Heart left ventricle (tissue), 16 donors: ENCODE data around the gene C18orf32. TPM values are rescaled to one million over a fixed set of nuclear protein-coding genes. Genes with fewer than 3 reads are reported as not detected.

Source experiments
- ATAC-seq, 4 donors: fragments of 200-7000 bp; cut with Tn5 transposase; one replicate each; pipeline ENCODE4 v1.9.1; 2020 to 2022; ENCODE audit warnings: moderate library complexity in 4 of 4, mild to moderate bottlenecking in 3 of 4, moderate number of reproducible peaks in 1 of 4
- DNase-seq, 5 donors: peaks; one replicate each; pipeline ENCODE4 v3.0.0-alpha.2; 2020
- H3K27ac ChIP-seq, 12 donors: fragments of 200-600 bp; sonication (generic) in 4 of 12; one replicate each; pipeline versions ENCODE4 v1.5.0 to v1.8.0; 2016 to 2022; ENCODE audit warnings: mild to moderate bottlenecking in 2 of 12
- H3K27me3 ChIP-seq, 9 donors: fragments of 200-600 bp; sonication (generic) in 2 of 9; one replicate each; pipeline versions ENCODE4 v1.5.1 to v1.8.0; 2016 to 2022; ENCODE audit warnings: mild to moderate bottlenecking in 3 of 9
- H3K36me3 ChIP-seq, 9 donors: fragments of 200-600 bp; sonication (generic) in 2 of 9; one replicate each; pipeline versions ENCODE4 v1.5.0 to v1.8.0; 2018 to 2022; ENCODE audit warnings: mild to moderate bottlenecking in 2 of 9
- H3K4me1 ChIP-seq, 12 donors: fragments of 200-600 bp; sonication (generic) in 4 of 12; one replicate each; pipeline versions ENCODE4 v1.5.0 to v1.8.0; 2016 to 2022; ENCODE audit warnings: mild to moderate bottlenecking in 3 of 12
- H3K4me3 ChIP-seq, 12 donors: fragments of 200-600 bp; sonication (generic) in 4 of 12; one replicate each; pipeline versions ENCODE4 v1.5.0 to v1.8.0; 2017 to 2022; ENCODE audit warnings: mild to moderate bottlenecking in 9 of 12, moderate library complexity in 4 of 12
- H3K9me3 ChIP-seq, 12 donors: fragments of 200-600 bp; sonication (generic) in 4 of 12; one replicate each; pipeline versions ENCODE4 v1.5.0 to v1.8.0; 2016 to 2022; ENCODE audit warnings: mild to moderate bottlenecking in 1 of 12
- CTCF ChIP-seq, 12 donors: fragments of 200-600 bp; sonication (generic) in 4 of 12; IDR thresholded peaks; one replicate each; pipeline versions ENCODE4 v1.5.0 to v1.8.0; 2018 to 2022; ENCODE audit warnings: antibody characterized with exemption in 12 of 12, mild to moderate bottlenecking in 5 of 12
- POLR2A ChIP-seq, 2 donors: fragments of 450-650 bp; IDR thresholded peaks; one replicate each; pipeline ENCODE4 v1.6.1; 2017; ENCODE audit warnings: antibody characterized with exemption in 2 of 2, mild to moderate bottlenecking in 2 of 2, moderate library complexity in 2 of 2
- WGBS, 4 donors: extraction: QIAGEN DNeasy Blood & Tissue Kit in 2 of 4; methylation state at CpG; one replicate each; pipeline versions ENCODE4 v1.1.5 to v1.1.7; 2013 to 2018; 5-methylcytosine and 5-hydroxymethylcytosine counted together
- intact Hi-C, 10 donors: fragments of 100-400 bp; cut with DNase I; formaldehyde crosslinking; loops; one replicate each; pipeline versions ENCODE4 v1.11.1 to v1.14.2; 2022
- polyA plus RNA-seq, 2 donors: library from polyadenylated mRNA; stranded (reverse); fragments of 200-250 nt; gene quantifications; one replicate each; pipeline ENCODE4 v1.2.3, GENCODE V29; 2013
- total RNA-seq, 9 donors: library from RNA; depleted of rRNA in 2 of 9; stranded (reverse); fragments of >200 nt in 2 of 9; fragmentation: NEBNext Ultra II Directional in 3 of 9; extraction: Animal tissue kit (Norgen Biotek cat#: 25700) in 3 of 9; gene quantifications; one replicate each; pipeline versions ENCODE4 v1.1.0 to v1.2.4, GENCODE V29; 2016 to 2023
- donor health status: ischemic (EF 13 %, LVEDD 7.1; RV severe dilation, severe dysfunction).
- donor health status: healthy with polysubstance abuse.
- donor health status: DM: no; HTN: yes; CAD: no.
- donor health status: DM: no; HTN: no; CAD: no.
- donor health status: ischemic (EF 25% LVEDD 6.9; RV normal size, moderate dysfunction).
- donor health status: ischemic (EF 25% LVEDD 5.7; RV mildly dilated, moderate dysfunction).
- donor health status: healthy.
- donor health status: DM: yes; HTN: yes; CAD: no.
- donor health status: ischemic (EF 35%, LVEDD 5.7; RV mildly dilated, moderate dysfunction).
- donor health status: nonischemic (EF 11% LVEDD 7.7; RV severe dilation, severe dysfunction).
- donor health status: DM: yes; HTN: yes; CAD: no.
- donor health status: PGD.
- donor health status: ischemic (EF 29% LVEDD 5.4; RV normal size, mild dysfunction).
- donor health status: nonischemic (EF 23%, LVEDD 6.1; RV moderate dilation, normal function).

Gene C18orf32
- total and polyA plus RNA-seq, 11 donors = 17.6 to 68.8 (median 41.8) TPM

- Histone ChIP-seq H3K9me3 (no peaks in the 10 kb centered on the region), H3K4me1 (peaks cover 0 to 26% (median 14%) of the 10 kb centered on the region in 12 donors), H3K27ac (no peak overlapping the region), H3K27me3 (peaks cover 0 to 9% (median 0%) of the 10 kb centered on the region in 9 donors), H3K36me3 (peaks cover 0 to 21% (median 17%) of the 10 kb centered on the region in 9 donors), H3K4me3 (no peak overlapping the region)
- DNase-seq (no peak), ATAC-seq (no peak)
- intact Hi-C loops = loop anchor here in 4 of 10 donors (5.0 to 10.0 kb wide), 4 partner anchors 320 to 820 kb away; partner anchors contain the start of genes CXXC1 (in 2 of the 4), MBD1 (in 2 of the 4) and ACAA2 (in 1 of the 4)
- 56 to 92% (median 70%) methylated on average over 2 of the region's 2 CpGs for WGBS, 4 donors
- no peak for TF ChIP-seq CTCF (IDR thresholded peaks at IDR 0.05)
- no peak for TF ChIP-seq POLR2A (IDR thresholded peaks at IDR 0.05)
Measured at GRCh38 chr18:49494660-49495059, 7.6 kb upstream of the C18orf32 start.

- ATAC-seq (no peak), DNase-seq (no peak)
- peaks cover under 1 to 42% (median 17%) of the 10 kb centered on the region in 12 donors for H3K4me1 ChIP-seq
- peaks cover 3 to 41% (median 37%) of the 10 kb centered on the region in 9 donors for H3K36me3 ChIP-seq
- H3K4me3 ChIP-seq = peak overlapping the region in 5 of 12 donors; percentile 71 to 92 (median 79)
- H3K27ac ChIP-seq = peak overlapping the region in 1 of 12 donors; percentile 93
- intact Hi-C loops = loop anchor here in 4 of 10 donors (5.0 to 10.0 kb wide), 4 partner anchors 322 to 818 kb away; partner anchors contain the start of genes CXXC1 (in 2 of the 4), MBD1 (in 2 of the 4) and ACAA2 (in 1 of the 4)
- no peaks in the 10 kb centered on the region for H3K27me3 ChIP-seq
- no peak for TF ChIP-seq POLR2A (IDR thresholded peaks at IDR 0.05)
- TF ChIP-seq CTCF (IDR thresholded peaks at IDR 0.05) = no peak
- H3K9me3 ChIP-seq = no peaks in the 10 kb centered on the region
- 56 to 62% (median 59%) methylated on average over 6 of the region's 6 CpGs for WGBS, 4 donors
Measured at GRCh38 chr18:49492694-49493033, 5.6 kb upstream of the C18orf32 start.

- Histone ChIP-seq H3K4me1 (peaks cover 3 to 46% (median 19%) of the 10 kb centered on the region in 12 donors), H3K36me3 (peaks cover 3 to 42% (median 37%) of the 10 kb centered on the region in 9 donors), H3K4me3 (peak within 1 kb of the TSS; percentile 48 to 92 (median 78)), H3K27me3 (no peaks in the 10 kb centered on the region), H3K9me3 (no peaks in the 10 kb centered on the region), H3K27ac (peak within 1 kb of the TSS; percentile 56 to 95 (median 86))
- WGBS, 4 donors = 0 to 1% (median 1%) methylated on average over 46 to 53 of the region's 53 CpGs
- peak; percentile 82 to 92 (median 92) for DNase-seq
- intact Hi-C loops = loop anchor here in 4 of 10 donors (5.0 to 10.0 kb wide), 4 partner anchors 323 to 817 kb away; partner anchors contain the start of genes CXXC1 (in 2 of the 4), MBD1 (in 2 of the 4) and ACAA2 (in 1 of the 4)
- TF ChIP-seq POLR2A (IDR thresholded peaks at IDR 0.05) (peak; percentile 82 to 94), CTCF (IDR thresholded peaks at IDR 0.05) (no peak)
- peak; percentile 89 to 95 (median 90) for ATAC-seq
Measured at GRCh38 chr18:49491857-49492693, 5.0 kb upstream of the C18orf32 start, which contains the start of gene RPL17. TSS of gene RPL17 (minus strand) at chr18:49492465.

- no peak for ATAC-seq
- Histone ChIP-seq H3K27ac (peak overlapping the region; percentile 56 to 95 (median 86)), H3K4me1 (peaks cover 3 to 46% (median 19%) of the 10 kb centered on the region in 12 donors), H3K9me3 (no peaks in the 10 kb centered on the region), H3K36me3 (peaks cover 3 to 42% (median 37%) of the 10 kb centered on the region in 9 donors), H3K4me3 (peak overlapping the region; percentile 48 to 92 (median 78)), H3K27me3 (no peaks in the 10 kb centered on the region)
- intact Hi-C loops = loop anchor here in 4 of 10 donors (5.0 to 10.0 kb wide), 4 partner anchors 323 to 817 kb away; partner anchors contain the start of genes CXXC1 (in 2 of the 4), MBD1 (in 2 of the 4) and ACAA2 (in 1 of the 4)
- no peak for DNase-seq
- WGBS, 4 donors = 16 to 28% (median 22%) methylated on average over 7 of the region's 7 CpGs
- TF ChIP-seq POLR2A (IDR thresholded peaks at IDR 0.05) (no peak), CTCF (IDR thresholded peaks at IDR 0.05) (no peak)
Measured at GRCh38 chr18:49491534-49491856, 4.5 kb upstream of the C18orf32 start.
